ENCODE results near the gene SH3GL1.

Gene SH3GL1

DNA sequence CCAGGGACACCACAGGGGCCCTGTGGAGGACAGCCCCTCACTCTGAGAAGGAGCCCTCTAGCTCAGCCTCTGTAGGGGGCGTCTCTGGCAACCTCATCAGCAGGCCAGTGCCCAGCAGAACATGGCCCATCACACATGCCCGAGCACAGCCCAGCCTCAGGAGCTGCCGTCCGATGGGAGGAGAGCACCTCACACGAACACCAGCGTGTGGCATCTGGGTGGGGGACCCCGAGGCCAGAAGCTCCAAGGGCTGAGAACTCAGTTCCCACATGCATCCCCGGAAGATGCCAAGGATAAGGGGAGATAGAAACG is 11.3 kb downstream of the SH3GL1 start:
- FAIRE-seq: no peak
- no peak for DNase-seq (ENCODE audit: insufficient read length, low spot score)
- TF ChIP-seq PAX5 (IDR thresholded peaks at IDR 0.05; ENCODE audit: insufficient read depth, low read length, severe bottlenecking): no peak
- TF ChIP-seq POU2F2 (IDR thresholded peaks at IDR 0.05; ENCODE audit: low read depth, low read length): no peak
- TF ChIP-seq POLR2AphosphoS5 (IDR thresholded peaks at IDR 0.05; ENCODE audit: low read depth, low read length): no peak
- no peak for TF ChIP-seq TAF1 (IDR thresholded peaks at IDR 0.05; ENCODE audit: low read depth, low read length)
- TF ChIP-seq SPI1 (IDR thresholded peaks at IDR 0.05; ENCODE audit: low read depth, low read length): no peak
- no peak for TF ChIP-seq POLR2A (IDR thresholded peaks at IDR 0.05; ENCODE audit: low read depth, low read length)

DNA sequence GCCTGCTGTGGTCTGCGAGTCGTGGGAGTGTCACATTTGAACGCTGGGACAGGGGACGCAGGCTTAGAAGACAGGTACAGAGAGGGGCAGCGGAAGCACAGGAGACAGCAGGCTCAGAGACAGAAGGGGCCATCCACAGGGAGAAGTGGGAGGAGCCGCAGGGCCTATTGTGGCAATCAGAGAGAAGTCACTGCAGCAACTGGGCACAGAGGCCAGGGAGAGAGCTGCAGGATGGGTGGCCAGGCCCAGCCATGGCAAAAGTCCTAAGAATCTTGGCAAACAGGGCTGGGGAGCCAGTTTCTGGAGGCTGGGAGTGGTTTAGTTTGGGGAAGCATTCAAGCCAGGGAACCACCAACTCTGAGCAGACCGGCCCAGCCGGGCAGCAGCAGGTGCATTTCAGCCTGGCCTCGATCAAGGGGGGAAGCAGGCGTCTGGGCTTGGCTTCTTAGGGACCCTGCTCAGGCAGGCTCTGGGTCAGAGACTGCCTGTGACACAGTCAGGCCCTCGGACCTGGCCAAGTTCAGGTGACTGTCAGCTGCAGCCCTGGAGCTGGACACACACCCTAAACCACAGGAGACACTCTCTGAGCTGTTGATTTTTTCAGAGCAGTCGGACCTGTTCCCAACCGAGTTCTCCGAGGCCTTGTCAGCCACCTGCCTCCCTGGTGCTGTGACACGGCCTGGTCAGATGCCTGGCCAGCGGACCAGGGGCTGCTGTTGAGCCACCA is 11.8 kb downstream of the SH3GL1 start:
- DNase-seq (ENCODE audit: insufficient read length, low spot score) (no peak), FAIRE-seq (no peak)
- TF ChIP-seq PAX5 (IDR thresholded peaks at IDR 0.05; ENCODE audit: insufficient read depth, low read length, severe bottlenecking): no peak
- no peak for TF ChIP-seq TAF1 (IDR thresholded peaks at IDR 0.05; ENCODE audit: low read depth, low read length)
- no peak for TF ChIP-seq POLR2AphosphoS5 (IDR thresholded peaks at IDR 0.05; ENCODE audit: low read depth, low read length)
- TF ChIP-seq POU2F2 (IDR thresholded peaks at IDR 0.05; ENCODE audit: low read depth, low read length): no peak
- TF ChIP-seq POLR2A (IDR thresholded peaks at IDR 0.05; ENCODE audit: low read depth, low read length): no peak

DNA sequence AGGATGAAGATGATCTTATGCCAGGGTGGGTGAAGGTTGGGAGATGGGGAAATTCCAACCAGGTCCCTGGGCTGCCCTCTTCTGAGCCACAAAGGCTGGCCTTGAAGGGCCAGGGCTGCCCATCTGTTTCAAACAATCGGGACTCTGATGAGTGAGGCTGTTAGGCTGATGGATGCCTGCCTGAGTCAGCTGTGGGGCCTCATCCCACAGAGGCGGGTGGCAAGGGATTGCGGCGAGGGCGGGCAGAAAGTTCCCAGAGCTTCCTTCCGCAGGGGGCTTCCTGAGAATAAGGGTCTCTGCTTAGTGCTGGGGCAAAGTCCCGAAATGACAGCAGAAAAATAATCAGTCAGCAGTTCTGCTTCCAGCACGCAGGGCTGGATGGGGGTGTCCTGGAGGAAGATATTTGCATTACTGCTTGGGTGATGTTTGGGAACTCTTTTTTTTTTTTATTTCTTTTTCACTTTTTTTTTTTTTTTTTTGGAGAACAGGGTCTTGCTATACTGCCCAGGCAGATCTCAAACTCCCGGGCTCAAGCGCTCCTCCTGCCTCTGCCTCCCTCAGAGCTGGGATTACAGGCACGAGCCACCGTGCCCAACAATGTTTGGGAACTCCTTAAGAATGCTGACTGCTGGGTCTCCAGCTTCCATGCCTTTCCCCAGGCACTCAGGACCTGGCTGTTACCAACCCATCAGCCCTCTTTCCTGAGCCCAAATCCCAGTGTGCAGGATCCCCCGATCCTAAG is 14.1 kb downstream of the SH3GL1 start:
- FAIRE-seq (no peak), DNase-seq (ENCODE audit: insufficient read length, low spot score) (no peak)
- TF ChIP-seq PAX5 (IDR thresholded peaks at IDR 0.05; ENCODE audit: insufficient read depth, low read length, severe bottlenecking): no peak
- no peak for TF ChIP-seq TAF1 (IDR thresholded peaks at IDR 0.05; ENCODE audit: low read depth, low read length)
- no peak for TF ChIP-seq SPI1 (IDR thresholded peaks at IDR 0.05; ENCODE audit: low read depth, low read length)
- TF ChIP-seq POLR2A (IDR thresholded peaks at IDR 0.05; ENCODE audit: low read depth, low read length): no peak
- TF ChIP-seq POU2F2 (IDR thresholded peaks at IDR 0.05; ENCODE audit: low read depth, low read length): no peak
- no peak for TF ChIP-seq POLR2AphosphoS5 (IDR thresholded peaks at IDR 0.05; ENCODE audit: low read depth, low read length)

DNA sequence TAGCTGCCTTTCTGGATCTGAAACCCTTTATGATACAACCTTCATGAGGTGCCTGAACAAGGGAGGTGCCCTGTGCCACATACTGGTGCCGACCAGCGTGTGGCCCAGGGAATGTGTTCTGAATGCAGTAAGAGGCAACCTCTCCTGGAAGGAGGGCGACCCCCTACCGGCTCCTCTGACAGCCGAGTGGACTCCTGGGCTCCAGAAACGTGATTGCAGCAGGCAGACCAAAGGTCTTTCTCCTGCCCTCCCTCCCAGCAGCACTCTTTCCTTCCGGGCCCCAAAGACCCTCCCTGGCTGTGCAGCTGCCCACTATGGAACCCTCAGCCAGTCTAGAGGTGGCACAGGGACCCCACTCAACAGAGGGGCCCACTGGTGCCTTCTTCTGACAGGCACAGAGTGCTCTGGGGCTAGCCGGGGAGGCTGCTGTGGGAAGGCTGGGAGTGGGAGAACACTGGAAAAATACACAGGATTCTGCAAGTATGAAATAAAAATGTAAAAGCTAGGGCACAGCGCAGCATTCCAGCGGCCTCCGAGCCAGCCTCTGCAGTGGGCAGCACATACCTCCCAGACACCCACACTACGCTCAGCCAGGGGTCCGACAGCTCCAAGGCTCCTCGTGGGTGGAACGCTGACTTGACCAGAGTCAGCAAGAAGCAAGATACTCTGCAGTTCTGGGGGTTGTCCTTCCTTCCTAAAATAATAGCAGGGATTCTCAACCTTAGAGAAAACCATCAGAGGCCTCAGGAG is 14.9 kb downstream of the SH3GL1 start:
- no peak for DNase-seq (ENCODE audit: insufficient read length, low spot score)
- FAIRE-seq: no peak
- TF ChIP-seq POU2F2 (IDR thresholded peaks at IDR 0.05; ENCODE audit: low read depth, low read length) (no peak), POLR2AphosphoS5 (IDR thresholded peaks at IDR 0.05; ENCODE audit: low read depth, low read length) (no peak), SPI1 (IDR thresholded peaks at IDR 0.05; ENCODE audit: low read depth, low read length) (no peak), POLR2A (IDR thresholded peaks at IDR 0.05; ENCODE audit: low read depth, low read length) (no peak), TAF1 (IDR thresholded peaks at IDR 0.05; ENCODE audit: low read depth, low read length) (no peak), PAX5 (IDR thresholded peaks at IDR 0.05; ENCODE audit: insufficient read depth, low read length, severe bottlenecking) (no peak)

DNA sequence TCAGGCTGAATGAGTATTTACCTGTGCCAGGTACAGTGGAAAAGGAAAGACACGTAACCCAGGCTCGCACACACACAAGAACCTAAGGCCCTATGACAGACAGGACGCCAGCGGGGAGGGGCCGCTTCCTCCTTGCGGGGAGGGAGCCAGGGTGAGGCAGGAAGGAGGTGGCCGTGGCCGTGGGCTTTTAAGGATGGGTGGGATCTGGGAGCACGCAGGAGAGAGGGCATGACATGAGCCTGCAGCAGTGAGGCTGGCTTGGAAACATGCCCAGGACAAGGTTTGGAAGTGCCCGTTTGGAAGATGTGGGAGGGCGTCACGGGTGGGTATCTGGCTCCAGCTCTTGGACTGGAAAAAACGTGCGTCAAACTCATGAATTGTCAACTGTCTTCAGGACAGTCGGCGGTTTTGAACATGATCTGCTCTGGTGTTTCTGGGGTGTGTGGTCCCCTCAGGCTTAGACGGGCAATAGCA is 20.1 kb downstream of the SH3GL1 start:
- no peak for TF ChIP-seq POLR2AphosphoS5 (IDR thresholded peaks at IDR 0.05; ENCODE audit: low read depth, low read length)
- TF ChIP-seq SPI1 (IDR thresholded peaks at IDR 0.05; ENCODE audit: low read depth, low read length): peak; percentile 11; the same call in 1 of the 2 replicates
- DNase-seq (ENCODE audit: insufficient read length, low spot score) (no peak), FAIRE-seq (no peak)

DNA sequence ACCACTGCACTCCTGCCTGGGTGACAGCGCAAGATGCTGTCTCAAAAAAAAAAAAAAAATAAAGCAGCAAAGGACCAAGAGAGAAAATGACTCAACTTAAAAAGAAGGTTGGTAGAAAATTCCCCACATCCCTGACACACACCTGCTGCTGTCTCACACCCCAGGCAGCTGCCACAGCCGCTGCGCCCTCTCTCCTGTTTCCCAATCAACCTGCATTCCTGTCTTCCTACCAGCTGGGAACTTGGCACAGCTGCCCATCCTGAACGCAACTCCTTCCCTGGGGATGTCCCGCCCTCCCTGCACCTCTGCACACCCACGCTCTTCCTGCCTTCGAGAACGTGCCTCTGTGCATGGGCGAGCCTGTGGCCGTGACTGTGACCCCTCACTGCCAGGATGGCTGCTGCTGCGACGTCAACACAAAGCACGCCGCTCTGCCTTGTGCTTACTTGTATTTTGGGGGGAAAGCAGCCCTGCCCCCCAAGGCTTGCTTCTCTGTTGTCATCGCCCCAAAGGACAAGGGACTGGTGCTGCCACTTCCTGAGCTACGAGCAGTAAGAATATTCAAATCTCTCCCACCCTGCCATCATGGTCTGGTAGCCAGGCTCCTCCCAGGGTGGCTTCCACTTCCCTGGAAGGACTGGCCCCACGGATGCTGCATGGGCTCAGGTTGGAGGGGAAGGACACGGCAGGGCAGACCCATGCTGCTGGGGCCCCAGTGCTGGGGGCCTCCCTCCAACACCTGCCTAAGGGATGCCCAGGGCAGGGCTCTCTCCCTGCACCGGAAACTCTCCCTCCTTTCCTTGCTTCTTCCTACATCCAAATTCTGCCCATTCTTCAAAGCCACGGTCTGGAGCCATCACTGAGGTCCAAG is 20.7 kb downstream of the SH3GL1 start:
- TF ChIP-seq SPI1 (IDR thresholded peaks at IDR 0.05; ENCODE audit: low read depth, low read length): 0 out of 2 replicates have a peak, but pooled peaks have one; percentile 12
- no peak for TF ChIP-seq POU2F2 (IDR thresholded peaks at IDR 0.05; ENCODE audit: low read depth, low read length)
- TF ChIP-seq PAX5 (IDR thresholded peaks at IDR 0.05; ENCODE audit: insufficient read depth, low read length, severe bottlenecking): no peak
- TF ChIP-seq TAF1 (IDR thresholded peaks at IDR 0.05; ENCODE audit: low read depth, low read length): no peak
- peak; percentile 62 for TF ChIP-seq POLR2A (IDR thresholded peaks at IDR 0.05; ENCODE audit: low read depth, low read length)
- TF ChIP-seq POLR2AphosphoS5 (IDR thresholded peaks at IDR 0.05; ENCODE audit: low read depth, low read length): no peak
- peak; percentile 91 for FAIRE-seq
- DNase-seq (ENCODE audit: insufficient read length, low spot score): no peak

DNA sequence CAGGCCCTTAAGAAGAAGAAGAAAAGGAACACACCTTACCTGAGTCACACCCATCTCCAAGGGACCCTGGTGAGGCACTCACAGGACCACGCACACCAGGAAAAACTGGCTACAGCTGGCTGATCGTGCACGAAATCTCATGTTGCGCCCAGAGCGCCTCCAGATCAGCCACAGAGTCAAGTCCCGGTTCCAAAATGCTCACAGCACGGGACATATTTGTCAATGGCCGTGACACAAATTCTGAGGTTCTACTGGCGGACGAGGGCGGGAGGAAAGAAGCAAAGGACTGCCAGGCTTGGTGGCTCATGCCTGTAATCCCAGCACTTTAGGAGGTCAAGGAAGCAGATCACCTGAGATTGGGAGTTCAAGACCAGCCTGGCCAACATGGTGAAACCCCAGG is 21.5 kb downstream of the SH3GL1 start:
- no peak for TF ChIP-seq POLR2AphosphoS5 (IDR thresholded peaks at IDR 0.05; ENCODE audit: low read depth, low read length)
- TF ChIP-seq POLR2A (IDR thresholded peaks at IDR 0.05; ENCODE audit: low read depth, low read length): no peak
- no peak for TF ChIP-seq TAF1 (IDR thresholded peaks at IDR 0.05; ENCODE audit: low read depth, low read length)
- no peak for TF ChIP-seq POU2F2 (IDR thresholded peaks at IDR 0.05; ENCODE audit: low read depth, low read length)
- peak; percentile 8 for TF ChIP-seq PAX5 (IDR thresholded peaks at IDR 0.05; ENCODE audit: insufficient read depth, low read length, severe bottlenecking)
- TF ChIP-seq SPI1 (IDR thresholded peaks at IDR 0.05; ENCODE audit: low read depth, low read length): no peak
- DNase-seq (ENCODE audit: insufficient read length, low spot score) (no peak), FAIRE-seq (no peak)

DNA sequence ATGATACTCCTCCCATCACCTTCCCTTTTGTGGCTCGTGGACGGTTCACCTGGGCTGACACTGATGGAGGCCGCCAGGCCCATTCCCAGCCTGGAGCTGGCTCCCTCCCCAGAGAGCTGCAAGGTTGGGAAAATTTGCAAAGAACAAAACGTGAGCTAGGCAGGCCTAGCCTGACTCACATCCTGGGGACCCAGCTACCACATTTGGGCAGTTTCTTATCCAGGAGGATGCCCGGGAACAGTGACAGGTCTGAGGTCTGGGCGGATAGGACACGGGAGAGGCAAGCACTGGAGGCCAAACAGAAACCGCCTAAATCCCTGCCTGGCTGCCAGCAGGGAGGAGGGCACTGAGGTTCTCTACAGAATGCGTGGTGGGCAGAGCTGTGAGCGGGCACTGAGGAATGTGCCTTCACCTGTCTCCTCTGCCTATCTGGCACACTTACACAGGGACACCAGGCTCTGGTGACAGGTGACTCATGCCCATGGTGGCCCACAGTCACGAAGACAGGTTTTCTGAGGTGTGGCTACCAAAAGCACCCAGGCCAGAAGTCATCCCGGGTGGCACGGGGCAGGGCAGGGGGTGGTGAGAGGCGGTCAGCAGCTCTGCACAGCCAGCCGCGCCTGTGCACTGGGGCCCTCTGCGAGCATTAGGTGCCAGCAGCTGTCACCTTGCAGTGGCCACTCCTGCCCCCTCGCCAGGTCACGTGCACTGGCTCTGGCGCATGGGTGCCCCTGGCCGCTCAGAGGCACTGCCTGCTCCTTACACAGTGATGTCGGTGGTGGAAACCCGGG is 23.2 kb downstream of the SH3GL1 start:
- no peak for FAIRE-seq
- DNase-seq (ENCODE audit: insufficient read length, low spot score): no peak
- no peak for TF ChIP-seq POU2F2 (IDR thresholded peaks at IDR 0.05; ENCODE audit: low read depth, low read length)
- TF ChIP-seq TAF1 (IDR thresholded peaks at IDR 0.05; ENCODE audit: low read depth, low read length): no peak
- no peak for TF ChIP-seq POLR2A (IDR thresholded peaks at IDR 0.05; ENCODE audit: low read depth, low read length)
- no peak for TF ChIP-seq SPI1 (IDR thresholded peaks at IDR 0.05; ENCODE audit: low read depth, low read length)
- TF ChIP-seq PAX5 (IDR thresholded peaks at IDR 0.05; ENCODE audit: insufficient read depth, low read length, severe bottlenecking): no peak
- TF ChIP-seq POLR2AphosphoS5 (IDR thresholded peaks at IDR 0.05; ENCODE audit: low read depth, low read length): no peak; the same call in 1 of the 2 replicates
